ENCODE measurements around the gene HECTD1.

The HECTD1 gene

DNA sequence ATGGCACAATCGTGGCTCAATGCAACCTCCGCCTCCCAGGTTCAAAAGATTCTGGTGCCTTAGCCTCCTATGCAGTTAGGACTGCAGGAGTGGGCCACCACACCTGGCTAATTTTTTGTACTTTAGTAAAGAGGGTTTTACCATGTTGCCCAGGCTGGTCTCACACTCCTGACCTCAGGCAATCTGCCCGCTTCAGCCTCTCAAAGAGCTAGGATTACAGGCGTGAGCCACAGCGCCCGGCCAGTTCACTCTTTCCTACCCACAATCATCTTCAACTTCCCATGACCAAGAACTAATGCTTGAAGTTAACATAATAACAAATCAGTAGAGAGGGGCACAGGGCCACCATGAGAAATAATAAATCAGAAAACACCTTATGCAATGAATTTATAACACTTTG, 82.4 kb downstream of the HECTD1 start:
- Histone ChIP-seq H3K27ac (no peak overlapping the region), H3K4me1 (no peaks in the 10 kb centered on the region), H3K27me3 (no peaks in the 10 kb centered on the region), H3K4me3 (no peak overlapping the region), H3K9me3 (no peaks in the 10 kb centered on the region), H3K36me3 (peaks cover 66 to 82% (median 76%) of the 10 kb centered on the region in 3 donors)
- TF ChIP-seq, protein P1, sequence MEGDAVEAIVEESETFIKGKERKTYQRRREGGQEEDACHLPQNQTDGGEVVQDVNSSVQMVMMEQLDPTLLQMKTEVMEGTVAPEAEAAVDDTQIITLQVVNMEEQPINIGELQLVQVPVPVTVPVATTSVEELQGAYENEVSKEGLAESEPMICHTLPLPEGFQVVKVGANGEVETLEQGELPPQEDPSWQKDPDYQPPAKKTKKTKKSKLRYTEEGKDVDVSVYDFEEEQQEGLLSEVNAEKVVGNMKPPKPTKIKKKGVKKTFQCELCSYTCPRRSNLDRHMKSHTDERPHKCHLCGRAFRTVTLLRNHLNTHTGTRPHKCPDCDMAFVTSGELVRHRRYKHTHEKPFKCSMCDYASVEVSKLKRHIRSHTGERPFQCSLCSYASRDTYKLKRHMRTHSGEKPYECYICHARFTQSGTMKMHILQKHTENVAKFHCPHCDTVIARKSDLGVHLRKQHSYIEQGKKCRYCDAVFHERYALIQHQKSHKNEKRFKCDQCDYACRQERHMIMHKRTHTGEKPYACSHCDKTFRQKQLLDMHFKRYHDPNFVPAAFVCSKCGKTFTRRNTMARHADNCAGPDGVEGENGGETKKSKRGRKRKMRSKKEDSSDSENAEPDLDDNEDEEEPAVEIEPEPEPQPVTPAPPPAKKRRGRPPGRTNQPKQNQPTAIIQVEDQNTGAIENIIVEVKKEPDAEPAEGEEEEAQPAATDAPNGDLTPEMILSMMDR (IDR thresholded peaks at IDR 0.05): no peak
- intact Hi-C loops (cut with DNase I; ENCODE audit: low total_unique reads): no loop called here
- no peak for DNase-seq

DNA sequence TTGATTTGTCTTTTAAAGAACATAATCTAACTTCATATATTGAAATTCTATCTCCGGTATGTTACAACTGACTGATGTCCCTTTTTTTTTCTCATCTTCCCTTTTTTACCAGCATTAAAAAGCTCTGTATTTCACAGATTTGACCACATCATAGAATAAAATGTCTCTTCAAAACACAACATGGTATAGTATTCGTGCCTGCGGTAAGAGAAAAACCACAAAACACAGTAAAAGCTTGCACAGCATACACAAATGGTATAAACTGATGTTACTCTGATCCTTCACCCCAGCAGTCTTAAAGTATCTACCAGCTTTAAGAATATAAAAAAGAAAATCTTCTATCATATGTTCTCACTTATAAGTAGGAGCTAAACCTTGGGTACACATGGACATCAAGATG, 83.4 kb downstream of the HECTD1 start:
- H3K4me1 ChIP-seq: no peaks in the 10 kb centered on the region
- no peak overlapping the region for H3K4me3 ChIP-seq
- H3K9me3 ChIP-seq: no peaks in the 10 kb centered on the region
- TF ChIP-seq, protein P1 (IDR thresholded peaks at IDR 0.05): no peak
- peaks cover 72 to 87% (median 82%) of the 10 kb centered on the region in 3 donors for H3K36me3 ChIP-seq
- no peak overlapping the region for H3K27ac ChIP-seq
- DNase-seq: no peak
- intact Hi-C loops (cut with DNase I; ENCODE audit: low total_unique reads): no loop called here
- H3K27me3 ChIP-seq: no peaks in the 10 kb centered on the region

DNA sequence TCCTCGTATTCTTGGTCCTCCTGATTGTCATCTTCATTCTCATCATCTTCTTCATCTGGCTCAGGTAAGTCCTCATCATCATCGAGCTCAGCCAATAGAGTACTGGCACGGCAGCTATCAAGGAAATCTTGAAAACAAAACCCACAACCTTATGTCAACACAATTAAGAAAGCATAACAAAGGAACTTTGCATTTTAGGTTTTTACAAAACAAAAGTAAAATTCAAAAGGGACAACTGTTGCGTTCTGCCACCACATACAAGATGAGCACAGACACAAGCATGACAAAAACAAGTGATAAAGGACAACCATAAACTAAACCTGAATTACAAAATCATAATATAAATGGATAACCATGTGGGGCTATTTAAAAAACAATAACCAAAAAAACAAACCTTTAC, 84.7 kb downstream of the HECTD1 start:
- Histone ChIP-seq H3K27me3 (no peaks in the 10 kb centered on the region), H3K4me3 (no peak overlapping the region), H3K9me3 (no peaks in the 10 kb centered on the region), H3K36me3 (peaks cover 71 to 87% (median 78%) of the 10 kb centered on the region in 3 donors), H3K4me1 (no peaks in the 10 kb centered on the region), H3K27ac (no peak overlapping the region)
- intact Hi-C loops (cut with DNase I; ENCODE audit: low total_unique reads): no loop called here
- TF ChIP-seq, protein P1 (IDR thresholded peaks at IDR 0.05): no peak
- DNase-seq: no peak

DNA sequence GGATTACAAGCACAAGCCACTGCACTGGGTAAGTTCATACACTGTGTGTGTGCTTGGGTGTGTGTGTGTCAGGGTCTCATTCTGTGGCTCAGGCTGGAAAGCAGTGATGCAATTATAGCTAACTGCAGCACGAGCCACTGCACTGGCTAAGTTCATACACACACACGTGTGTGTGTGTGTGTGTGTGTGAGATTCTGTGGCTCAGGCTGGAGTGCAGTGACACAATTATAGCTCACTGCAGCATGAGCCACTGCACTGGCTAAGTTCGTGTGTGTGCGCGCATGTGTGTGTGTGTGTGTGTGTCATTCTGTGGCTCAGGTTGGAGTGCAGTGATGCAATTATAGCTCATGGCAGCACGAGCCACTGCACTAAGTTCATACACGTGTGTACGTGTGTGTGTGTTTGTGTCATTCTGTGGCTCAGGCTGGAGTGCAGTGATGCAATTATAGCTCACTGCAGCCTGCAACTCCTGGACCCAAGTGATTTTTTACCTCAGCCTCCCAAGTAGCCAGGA, 85.4 kb downstream of the HECTD1 start:
- Histone ChIP-seq H3K27ac (no peak overlapping the region), H3K4me3 (no peak overlapping the region), H3K4me1 (no peaks in the 10 kb centered on the region), H3K9me3 (no peaks in the 10 kb centered on the region), H3K36me3 (peaks cover 70 to 87% (median 76%) of the 10 kb centered on the region in 3 donors), H3K27me3 (no peaks in the 10 kb centered on the region)
- TF ChIP-seq, protein P1 (IDR thresholded peaks at IDR 0.05): no peak
- DNase-seq: no peak
- intact Hi-C loops (cut with DNase I; ENCODE audit: low total_unique reads): no loop called here

DNA sequence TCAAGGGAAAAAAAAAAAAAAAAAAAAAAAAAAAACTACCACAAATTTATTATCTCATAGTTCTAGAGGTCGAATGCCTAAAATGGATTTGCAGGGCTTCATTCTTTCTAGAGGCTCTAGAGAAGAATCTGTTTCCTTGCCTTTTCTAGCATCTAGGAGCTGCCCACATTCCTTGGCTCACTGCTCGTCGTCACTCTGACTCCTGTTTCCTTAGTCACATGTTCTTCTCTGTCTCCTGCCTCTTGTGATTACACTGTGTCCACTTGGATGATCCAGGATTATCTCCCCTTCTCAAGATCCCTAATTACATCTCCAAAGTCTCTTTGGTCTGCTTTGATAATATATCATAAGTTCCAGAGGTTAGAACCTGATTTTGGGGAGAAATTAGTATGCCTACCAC, 88.7 kb downstream of the HECTD1 start:
- no peaks in the 10 kb centered on the region for H3K9me3 ChIP-seq
- no peak overlapping the region for H3K4me3 ChIP-seq
- no peak for DNase-seq
- intact Hi-C loops (cut with DNase I; ENCODE audit: low total_unique reads): no loop called here
- H3K27me3 ChIP-seq: no peaks in the 10 kb centered on the region
- H3K36me3 ChIP-seq: peaks cover 78 to 100% (median 91%) of the 10 kb centered on the region in 3 donors
- no peak overlapping the region for H3K27ac ChIP-seq
- TF ChIP-seq, protein P1 (IDR thresholded peaks at IDR 0.05): no peak
- no peaks in the 10 kb centered on the region for H3K4me1 ChIP-seq

DNA sequence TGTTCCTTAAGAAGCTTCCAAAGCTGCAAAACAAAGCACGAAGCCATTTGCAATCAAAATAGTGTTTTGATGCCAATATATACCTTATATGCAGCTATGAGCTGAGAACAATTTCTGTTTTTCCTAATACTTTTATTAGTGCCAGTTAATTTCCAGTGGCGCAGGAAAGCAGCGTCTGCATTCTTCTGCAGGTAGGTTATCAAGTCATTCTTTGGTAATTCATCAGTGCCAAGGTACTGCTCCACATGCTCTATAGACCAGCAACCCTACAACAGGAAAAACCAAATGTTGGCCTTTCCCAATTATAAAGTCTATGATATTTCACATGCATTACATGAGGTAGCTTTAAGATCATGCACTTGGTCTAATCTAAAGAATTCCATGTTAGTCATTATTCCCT, 93.8 kb downstream of the HECTD1 start:
- intact Hi-C loops (cut with DNase I; ENCODE audit: low total_unique reads): no loop called here
- TF ChIP-seq, protein P1 (IDR thresholded peaks at IDR 0.05): no peak
- Histone ChIP-seq H3K4me3 (no peak overlapping the region), H3K36me3 (peaks cover 77 to 100% (median 91%) of the 10 kb centered on the region in 3 donors), H3K27me3 (no peaks in the 10 kb centered on the region), H3K9me3 (no peaks in the 10 kb centered on the region), H3K4me1 (no peaks in the 10 kb centered on the region), H3K27ac (no peak overlapping the region)
- DNase-seq: no peak
